Hepatic stellate cell (primary cell): ENCODE results near the gene MICAL3.
"Not testable (repeated sequence)": the region's sequence is repeated elsewhere in the genome, so short reads cannot be mapped to it uniquely, and the experiment has no call there.

ENCODE experiments used
- DNase-seq: peaks from one replicate; pipeline ENCODE4 v3.0.0; 2011; ENCODE audit warnings: low spot score

MICAL3 gene

DNA sequence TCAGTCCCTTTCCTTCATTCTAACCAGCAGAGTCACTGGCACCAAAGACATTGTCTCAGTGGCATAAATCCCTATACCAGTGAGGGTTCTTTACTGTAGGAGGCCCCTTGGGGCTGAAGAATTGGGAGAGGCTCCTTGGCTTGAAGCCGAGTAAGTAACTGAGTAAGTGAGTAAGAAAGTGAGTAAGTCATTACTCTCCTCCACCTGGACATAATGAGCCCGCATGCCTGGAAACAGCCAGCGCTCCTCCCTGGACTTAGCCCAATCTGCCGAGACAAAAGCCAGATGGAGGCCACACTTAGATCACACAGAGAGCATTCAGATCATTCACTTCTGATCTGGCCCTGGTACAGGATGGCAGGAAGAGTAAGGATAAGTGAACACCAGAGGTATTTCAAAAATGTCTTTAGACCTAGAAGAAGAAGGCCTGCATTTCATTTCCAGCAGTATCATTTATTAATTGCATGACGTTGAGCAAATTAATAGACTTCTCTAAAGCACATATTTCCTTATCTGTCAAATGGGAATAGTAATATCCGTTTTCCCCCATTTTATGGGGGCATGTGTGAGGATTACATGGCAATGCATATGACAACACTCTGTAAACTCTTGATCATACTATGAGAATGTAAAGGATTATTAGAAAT, 8.2 kb upstream of the MICAL3 start:
- DNase-seq = peak; percentile 40

- peak; percentile 83 for DNase-seq
Measured at GRCh38 chr22:18031695-18032454, 7.5 kb upstream of the MICAL3 start.

- DNase-seq = no peak
Measured at GRCh38 chr22:18029686-18030267, 5.4 kb upstream of the MICAL3 start.

GRCh38 chr22:18028817-18029527, 4.6 kb upstream of the MICAL3 start:
- DNase-seq = no peak

DNA sequence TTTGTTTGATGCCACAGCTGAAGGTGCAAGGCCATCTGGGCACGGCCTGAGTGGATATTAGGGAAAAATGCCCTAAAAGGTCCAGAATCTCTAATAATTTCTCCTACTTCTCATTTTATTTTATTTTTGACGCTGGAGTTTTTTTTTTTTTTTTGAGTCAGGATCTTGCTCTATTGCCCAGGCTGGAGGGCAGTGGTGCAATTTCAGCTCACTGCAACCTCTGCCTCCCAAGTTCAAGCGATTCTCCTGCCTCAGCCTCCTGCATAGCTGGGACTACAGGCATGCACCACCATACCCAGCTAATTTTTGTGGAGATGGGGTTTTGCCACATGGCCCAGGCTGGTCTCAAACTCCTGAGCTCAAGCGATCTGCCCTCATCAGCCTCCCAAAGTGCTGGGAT, 1.5 kb upstream of the MICAL3 start:
- DNase-seq = not testable (repeated sequence)

GRCh38 chr22:18024956-18025720, 777 bp upstream of the MICAL3 start:
- no peak for DNase-seq

DNA sequence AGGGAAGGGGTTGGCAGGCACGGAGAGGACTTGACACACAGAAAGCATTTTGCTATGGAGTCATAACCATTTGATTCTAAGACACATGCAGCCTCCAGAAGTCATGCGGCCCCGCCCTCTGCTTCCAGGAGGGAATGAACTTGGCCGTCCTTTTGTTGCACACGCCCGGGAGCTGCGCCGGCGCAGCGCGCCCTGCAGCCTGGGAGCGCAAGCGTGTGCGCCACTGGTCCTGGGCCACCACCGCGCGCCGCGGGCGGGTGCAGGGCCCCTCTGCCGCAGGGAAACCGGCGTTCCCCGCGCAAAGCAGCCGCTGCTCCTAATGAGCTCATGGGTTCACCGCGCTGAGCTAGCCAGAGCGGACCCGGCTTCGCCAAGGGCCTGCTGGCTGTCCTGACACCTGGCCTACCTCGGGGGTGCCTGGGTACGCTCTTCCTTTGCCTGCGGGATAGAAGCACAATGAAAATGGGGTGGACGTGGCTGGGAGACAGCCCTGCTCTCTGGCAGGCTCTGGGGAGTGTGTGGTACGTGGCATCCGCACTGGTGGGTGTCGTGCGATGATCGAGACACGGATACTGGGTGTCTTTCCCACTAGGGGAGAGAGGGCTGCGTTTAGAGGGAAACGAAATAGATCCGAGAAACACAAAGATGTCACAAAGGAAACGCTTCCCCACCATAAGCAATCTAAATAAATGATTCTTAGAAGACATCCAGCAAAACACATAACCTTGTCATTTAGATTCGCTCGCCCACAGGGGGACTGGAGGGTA, 669 bp downstream of the MICAL3 start:
- DNase-seq = peak; percentile 86

DNA sequence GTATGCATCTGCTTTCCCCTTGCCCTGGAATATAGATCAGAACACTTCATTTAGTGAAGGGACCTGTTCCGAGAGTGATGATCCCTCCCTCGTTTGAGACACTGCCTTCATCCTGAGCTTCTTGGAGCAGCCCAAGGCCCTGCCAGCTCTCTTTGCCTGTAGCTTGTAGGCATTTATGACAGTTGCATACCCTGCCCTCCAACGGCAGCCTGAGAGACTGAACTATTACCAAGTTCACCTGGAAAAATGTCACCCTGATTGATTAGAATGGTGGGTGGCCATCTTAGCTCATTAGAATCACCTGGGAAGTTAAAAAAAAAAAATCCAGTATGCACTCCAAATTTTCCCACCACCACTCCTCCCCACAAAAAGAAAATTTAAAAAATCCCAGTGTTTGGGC, 1.5 kb downstream of the MICAL3 start:
- DNase-seq = no peak

DNA sequence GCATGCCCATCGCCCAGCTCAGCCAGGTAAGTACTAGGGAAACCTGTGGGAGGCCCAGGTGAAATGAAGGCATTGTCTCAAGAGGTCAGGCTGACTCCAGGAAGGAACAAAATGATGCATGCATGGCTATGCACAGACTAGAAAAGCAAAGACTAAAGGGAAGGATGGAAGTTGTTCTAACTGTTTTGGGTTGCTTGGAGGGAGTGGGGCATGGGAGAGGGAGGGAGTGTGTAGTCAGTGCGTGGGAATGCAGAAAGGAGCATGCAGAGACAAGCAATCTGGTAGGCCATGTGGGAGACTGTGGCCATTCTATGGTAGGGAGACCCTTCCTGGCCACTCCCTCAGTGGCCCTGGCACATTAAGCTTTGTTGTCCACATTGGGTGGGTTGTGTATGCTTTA, 2.9 kb downstream of the MICAL3 start:
- DNase-seq = no peak

- DNase-seq = not testable (repeated sequence)
Measured at GRCh38 chr22:18020743-18021142, 3.6 kb downstream of the MICAL3 start.

- DNase-seq = no peak
Measured at GRCh38 chr22:18013947-18014346, 10.4 kb downstream of the MICAL3 start.

GRCh38 chr22:18013436-18013835, 10.9 kb downstream of the MICAL3 start:
- DNase-seq = no peak

GRCh38 chr22:18012531-18012930, 11.8 kb downstream of the MICAL3 start:
- DNase-seq = no peak

GRCh38 chr22:18010266-18010665, 14.1 kb downstream of the MICAL3 start:
- no peak for DNase-seq

DNA sequence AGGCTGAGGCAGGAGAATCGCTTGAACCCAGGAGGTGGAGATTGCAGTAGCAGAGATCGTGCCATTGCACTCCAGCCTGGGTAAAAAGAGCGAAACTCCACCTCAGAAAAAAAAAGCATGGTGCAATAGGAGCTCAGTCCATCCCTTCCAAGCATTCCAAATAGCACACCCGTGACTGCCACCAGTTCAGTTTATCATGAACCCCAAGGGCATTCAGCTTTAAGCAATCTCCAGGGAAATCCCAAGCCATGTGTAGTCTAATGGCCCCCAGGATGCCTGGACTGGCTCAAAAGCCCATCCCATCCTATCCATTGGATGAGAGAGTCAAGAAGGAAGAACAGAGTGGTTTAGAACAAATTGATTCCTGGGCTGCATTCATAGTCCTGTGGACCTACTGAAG, 16.2 kb downstream of the MICAL3 start:
- DNase-seq = no peak

- DNase-seq = no peak
Measured at GRCh38 chr22:18005201-18005926, 19.0 kb downstream of the MICAL3 start.

GRCh38 chr22:18001894-18002315, 22.5 kb downstream of the MICAL3 start:
- DNase-seq = not testable (repeated sequence)

GRCh38 chr22:18001040-18001893, 23.1 kb downstream of the MICAL3 start:
- DNase-seq = peak; percentile 100

- DNase-seq = no peak
Measured at GRCh38 chr22:18000441-18001039, 23.8 kb downstream of the MICAL3 start.
